HG03060 (cell line): ENCODE data around the gene SERPINE1.

Experiments
- ATAC-seq: cut with Tn5 transposase; IDR thresholded peaks from one replicate; pipeline ENCODE4 v1.9.1; 2021; ENCODE audit warnings: low read depth, moderate number of reproducible peaks; ENCODE audit not compliant: unreplicated experiment

The SERPINE1 gene

DNA sequence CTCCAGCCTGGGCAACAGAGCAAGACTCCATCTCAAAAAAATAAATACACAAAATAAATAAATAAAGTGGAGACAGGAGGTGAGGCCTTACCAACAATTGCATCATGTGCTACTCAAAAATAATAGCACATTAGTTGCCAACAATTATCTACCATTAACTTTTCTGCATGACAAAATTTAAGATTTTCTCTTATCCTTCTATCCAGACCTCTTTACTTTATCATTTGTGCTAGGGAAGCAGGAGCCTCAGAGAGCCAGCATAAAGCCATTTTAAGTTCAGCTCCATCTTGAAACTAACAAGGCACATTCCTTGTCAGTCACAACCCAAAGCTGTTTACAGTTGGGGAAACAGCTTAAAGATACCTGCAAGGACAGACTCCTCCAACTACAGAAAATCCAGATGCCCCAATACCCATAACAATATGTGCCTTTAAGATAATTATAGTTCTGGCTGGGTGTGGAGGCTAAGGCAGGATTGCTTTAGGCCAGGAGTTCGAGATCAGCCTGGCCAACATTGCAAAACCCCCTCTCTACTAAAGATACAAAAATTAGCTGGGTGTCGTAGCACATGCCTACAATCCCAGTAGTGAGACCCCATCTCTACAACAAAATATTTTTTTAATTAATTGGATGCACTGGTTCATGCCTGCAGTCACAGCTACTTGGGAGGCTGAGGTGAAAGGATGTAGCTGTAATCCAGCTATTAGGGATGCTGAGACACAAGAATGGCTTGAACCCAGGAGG lies 25.2 kb downstream of the SERPINE1 start:
- no peak for ATAC-seq

DNA sequence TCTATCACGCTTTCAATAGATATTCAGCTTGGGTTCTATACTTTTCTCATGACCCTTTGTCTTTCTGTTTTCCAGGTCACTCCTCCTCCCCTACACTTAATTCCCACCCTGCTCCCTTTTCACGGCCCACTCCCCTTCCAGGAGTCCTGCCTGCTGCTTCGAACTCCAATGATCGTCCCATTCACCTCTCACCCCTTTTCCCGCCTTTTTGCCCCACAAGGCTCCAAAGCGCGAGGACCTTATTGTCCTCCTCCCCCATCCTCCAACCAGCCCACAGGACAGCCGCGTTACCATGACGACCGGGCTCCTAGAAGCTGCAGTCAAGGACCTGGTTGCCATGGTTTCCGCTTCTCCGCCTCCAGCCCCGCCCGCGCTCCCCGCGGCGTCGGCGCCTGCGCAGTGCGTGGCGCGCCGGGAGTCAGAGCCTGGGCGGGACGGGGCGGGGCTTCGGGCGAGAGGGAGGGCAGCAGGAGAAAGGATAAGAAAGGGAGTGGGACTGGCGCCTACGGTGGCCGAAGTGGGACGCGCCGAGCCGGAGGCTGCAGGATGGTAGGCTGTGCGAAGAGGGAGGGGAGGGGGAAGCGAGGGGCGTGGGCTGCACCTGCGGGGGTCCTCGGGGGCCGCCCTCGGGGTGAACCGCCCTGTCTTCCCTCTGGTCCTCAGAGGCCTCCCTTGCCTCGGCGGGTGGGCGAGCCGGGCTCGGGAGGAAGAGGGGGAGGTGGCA lies 27.2 kb downstream of the SERPINE1 start, which contains the start of gene AP1S1:
Gene AP1S1 (plus strand): TSS at position 508 of the 724 bp plus-strand sequence. CDS start 39 bp downstream, at position 547.
- no peak for ATAC-seq

DNA sequence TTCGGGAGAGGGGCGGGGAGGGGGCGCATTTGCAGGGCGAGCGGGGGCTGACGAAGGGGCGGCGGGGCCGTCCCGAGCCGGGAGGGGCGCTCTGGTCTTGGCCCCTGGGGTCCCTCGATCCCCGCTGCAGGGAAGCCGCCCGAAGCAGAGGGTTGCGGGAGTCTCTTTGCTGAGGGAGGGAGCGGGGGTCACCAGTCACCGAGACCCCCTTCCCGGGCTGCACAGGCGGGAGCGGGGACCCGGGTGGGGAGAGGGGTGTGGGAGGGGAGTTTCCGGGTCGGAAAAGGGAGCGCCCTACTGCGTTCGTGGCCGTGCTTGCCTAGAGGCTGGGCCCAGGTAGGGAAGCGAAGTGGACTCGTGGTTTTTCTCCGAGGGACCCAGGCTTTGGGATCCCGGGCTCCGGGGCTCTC lies 27.8 kb downstream of the SERPINE1 start:
- no peak for ATAC-seq

DNA sequence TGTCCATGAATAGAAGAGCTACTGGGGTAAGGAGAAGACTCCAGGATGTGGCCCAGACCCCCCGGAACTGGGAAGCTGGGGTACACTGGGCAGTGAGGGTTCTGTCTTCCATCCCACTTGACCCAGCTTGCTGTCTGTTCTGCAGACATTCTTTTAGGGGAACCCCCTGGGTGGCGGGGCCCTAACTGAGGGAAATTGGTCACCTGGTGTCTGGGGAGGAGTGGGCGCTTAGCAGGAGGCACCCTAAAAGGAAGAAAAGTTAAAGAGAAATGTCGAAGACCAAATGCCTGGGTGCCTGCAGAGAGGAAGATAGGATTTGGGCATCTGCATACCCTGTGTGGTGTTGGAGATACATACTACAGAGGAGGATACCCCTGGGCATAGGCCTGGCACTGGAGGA lies 28.4 kb downstream of the SERPINE1 start:
- no peak for ATAC-seq

DNA sequence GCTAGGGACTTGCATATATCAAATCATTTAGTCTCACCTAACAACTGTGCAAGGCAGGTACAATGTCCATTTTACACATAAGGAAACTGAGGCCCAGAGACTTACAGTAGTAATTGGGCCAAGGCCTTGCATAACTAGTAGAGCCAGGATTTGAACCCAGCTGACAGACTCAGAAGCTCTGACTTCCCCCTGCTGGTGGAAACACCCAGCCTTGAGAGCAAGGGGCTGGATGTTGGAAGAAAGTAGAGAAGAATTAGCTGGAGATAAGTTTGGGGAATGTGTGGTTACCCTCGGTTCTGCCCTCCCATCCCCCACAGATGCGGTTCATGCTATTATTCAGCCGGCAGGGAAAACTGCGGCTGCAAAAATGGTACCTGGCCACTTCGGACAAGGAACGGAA lies 29.4 kb downstream of the SERPINE1 start:
- ATAC-seq = no peak

DNA sequence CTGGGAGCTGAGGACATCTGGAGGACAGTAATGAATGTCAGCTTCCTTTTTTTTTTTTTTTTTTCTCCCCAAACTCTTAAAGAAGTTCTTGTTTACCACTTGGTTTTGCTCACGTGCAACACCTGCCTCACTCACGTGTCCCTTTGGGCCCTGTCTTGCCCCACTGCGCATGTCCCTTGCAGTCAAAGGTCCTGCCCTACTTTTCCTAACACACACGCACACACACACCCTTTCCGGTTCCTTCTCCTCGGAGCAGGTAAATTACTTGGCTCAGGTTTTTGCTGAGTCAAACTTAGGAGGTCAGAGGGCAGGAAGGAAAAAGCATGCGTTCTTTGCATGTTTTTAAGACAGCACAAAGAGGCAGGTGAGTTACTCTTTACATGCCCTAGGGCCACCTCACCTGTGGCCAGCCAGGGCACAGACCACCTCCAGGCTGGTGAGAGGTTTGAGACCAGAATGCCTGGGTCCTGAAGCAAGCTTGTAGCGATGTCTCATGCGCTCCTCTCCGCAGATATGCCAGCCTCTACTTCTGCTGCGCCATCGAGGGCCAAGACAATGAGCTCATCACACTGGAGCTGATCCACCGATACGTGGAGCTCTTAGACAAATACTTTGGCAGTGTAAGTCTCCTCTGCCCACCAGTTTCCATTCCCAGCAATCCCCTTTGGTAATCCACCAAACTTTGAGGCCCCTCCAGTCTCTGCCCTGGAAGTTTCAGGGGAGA lies 30.1 kb downstream of the SERPINE1 start:
- ATAC-seq = no peak

DNA sequence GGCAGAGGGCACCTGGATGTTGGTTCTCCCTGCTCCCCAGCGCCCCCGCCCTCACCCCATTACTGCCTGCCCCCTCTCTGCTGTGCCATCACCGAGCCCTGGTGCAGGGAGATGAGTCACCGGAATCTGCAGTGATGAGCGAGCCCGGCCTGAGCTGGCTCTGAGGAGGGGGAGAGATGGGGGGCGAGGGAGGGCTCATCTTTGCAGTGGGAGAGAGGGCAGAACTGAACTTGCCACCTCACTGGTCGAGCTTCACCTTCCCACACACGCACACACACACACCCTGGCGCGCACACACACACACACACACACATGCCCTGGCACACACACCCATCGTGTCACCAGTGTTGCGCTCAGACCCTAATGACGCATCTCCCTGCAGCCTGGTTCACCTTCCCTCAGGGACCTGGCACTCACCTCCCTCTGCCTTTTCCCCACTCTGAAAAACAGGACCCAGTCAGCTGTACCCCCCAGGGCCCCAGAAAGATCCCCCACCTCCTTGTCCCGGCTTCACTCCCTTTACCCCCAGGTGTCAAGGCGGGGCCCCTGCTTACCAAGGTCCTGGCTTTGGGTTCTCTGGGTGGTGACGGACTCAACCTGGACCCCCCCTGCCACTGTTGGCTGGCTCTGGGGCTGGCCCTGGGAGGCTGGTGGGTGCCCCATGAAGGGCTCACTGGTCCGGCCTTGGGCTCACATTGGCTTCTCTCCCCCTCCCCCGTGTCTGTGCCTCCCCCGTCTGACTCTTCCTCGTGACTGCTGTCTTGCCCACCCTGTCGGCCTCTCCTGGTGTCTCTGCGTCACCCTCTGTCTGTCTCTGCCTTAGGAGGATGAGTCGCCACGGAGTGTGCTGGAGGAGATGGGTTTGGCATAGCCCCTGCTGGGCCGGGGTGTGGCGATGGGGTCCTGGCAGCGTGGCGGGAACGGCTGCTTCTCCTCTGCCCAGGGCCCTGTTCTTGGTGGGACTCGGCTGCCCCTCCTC lies 33.1 kb downstream of the SERPINE1 start:
- ATAC-seq = no peak

DNA sequence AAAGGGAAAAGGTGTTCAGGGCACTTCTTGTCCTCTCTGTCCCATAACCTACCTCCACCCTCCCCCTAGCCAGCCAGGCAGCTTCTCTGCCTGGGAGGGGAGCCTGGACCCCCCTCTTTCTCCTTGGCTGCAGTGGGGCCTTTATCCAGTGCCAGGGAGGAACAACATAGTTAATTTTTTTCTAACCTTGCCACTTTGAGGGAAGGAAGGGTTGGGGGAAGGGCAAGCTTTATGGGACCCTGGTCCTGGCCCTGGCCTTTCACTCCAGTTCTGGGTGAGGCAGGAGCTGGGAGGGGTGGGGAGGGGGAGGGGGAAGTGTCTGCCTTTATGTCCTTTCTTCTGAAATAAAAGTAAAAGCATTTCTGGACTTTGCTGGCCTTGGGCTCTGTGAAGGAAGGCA lies 34.0 kb downstream of the SERPINE1 start:
- ATAC-seq = no peak

DNA sequence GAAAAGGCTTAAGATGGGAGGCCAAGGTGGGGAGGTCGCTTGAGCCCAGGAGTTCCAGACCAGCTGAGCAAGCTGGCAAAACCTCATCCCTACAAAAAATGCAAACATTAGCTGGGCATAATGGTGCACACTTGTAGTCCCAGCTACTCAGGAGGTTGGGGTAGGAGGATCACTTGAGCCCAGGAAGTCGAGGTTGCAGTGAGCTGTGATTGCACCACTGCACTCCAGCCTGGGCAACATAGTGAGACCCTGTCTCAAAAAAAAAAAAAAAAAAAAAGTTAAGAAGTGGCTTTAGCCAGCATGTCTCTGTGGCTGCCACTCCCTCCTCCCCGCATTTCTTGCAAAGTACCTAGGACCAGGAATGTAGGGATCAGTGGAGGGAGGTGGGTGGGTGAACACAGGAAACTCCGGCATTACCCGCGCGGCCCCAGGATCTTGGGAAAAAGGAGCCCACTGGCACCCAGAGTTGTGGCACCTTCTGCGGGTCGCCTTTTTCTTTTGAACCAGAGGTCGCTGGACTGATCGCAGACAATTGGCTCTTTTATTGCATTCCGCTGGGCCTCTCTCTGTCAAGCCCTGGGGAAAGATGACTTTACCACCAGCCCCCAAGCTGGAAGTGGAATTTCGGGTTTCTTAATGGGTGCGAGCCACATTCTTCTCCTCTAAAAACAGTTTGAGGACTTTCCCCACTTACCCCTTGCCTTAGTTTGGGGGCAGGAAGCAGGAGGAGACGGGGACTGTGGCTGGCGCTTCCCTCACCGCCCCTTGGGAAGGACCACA lies 35.0 kb downstream of the SERPINE1 start:
- no peak for ATAC-seq

DNA sequence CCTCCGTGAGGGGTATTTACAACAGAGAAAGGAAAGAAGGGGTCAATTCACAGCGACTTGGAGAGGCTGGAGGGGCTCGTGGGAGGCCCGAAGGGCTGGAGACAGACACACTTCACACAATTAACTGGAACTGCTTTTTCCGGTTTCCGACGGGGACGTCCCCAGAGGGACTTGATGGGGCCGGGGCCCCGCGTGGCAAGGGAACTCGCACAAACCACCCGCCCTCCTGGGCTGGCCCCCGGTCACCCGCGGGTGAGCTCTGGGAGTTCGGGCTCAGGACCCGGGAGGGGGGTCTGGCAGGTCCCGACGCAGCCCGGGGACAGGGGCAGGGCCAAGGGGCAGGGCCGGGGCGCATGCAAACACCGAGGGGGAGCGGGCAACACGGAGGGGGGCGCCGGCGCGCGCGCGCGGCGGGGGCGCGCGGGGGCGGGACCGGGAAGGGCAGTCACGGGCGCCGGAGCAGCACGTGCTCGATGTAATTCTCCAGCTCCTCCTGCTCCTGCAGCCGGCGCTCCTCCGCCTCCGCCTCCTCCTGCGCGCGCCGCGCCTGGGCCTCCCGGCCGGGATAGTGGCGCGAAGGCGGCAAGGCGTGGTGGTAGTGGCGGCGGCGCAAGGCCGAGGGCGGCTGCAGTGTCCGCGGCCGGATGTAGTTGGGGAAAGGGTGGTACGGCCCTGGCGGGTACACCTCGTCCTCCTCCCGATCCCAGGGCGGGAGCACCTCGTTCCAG lies 35.8 kb downstream of the SERPINE1 start:
- no peak for ATAC-seq

DNA sequence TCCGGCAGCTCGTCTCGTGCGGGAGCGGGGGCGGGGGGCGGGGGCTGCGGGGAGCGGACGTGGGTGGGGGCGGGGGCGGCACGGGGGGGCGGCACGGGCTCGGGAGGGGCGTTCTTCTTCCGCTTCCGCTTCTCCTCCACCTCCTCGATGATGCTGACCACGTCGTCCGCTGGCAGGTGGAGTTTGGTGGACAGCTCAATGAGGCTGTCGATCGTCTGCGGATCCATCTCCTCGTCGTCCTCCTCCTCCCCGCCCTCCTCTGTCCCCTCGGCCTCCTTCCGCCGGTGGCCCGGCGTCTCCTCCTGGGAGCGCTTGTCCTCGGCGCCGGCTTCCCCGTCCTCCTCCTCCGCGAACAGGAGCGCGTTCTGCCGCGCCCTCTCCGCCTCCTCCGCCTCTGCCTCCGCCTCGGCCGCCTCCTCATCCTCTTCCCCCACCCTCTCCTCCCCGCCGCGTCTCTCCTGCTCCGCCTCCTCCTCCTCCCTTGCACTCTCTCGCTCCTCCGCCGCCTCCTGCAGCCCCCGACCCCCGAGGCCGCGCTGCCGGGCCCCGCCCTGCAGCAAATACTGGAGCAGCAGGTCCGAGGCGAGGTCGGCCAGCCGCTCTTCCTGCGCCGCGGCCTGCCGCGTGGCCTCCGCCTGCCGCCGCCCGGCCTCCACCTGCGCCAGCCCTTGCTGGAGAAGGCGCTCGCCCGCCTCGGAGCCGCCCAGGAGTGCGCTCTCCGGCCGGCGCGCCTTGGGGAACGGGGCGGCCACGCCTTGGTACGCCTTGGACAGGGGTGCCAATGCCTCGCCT lies 36.6 kb downstream of the SERPINE1 start:
- no peak for ATAC-seq

DNA sequence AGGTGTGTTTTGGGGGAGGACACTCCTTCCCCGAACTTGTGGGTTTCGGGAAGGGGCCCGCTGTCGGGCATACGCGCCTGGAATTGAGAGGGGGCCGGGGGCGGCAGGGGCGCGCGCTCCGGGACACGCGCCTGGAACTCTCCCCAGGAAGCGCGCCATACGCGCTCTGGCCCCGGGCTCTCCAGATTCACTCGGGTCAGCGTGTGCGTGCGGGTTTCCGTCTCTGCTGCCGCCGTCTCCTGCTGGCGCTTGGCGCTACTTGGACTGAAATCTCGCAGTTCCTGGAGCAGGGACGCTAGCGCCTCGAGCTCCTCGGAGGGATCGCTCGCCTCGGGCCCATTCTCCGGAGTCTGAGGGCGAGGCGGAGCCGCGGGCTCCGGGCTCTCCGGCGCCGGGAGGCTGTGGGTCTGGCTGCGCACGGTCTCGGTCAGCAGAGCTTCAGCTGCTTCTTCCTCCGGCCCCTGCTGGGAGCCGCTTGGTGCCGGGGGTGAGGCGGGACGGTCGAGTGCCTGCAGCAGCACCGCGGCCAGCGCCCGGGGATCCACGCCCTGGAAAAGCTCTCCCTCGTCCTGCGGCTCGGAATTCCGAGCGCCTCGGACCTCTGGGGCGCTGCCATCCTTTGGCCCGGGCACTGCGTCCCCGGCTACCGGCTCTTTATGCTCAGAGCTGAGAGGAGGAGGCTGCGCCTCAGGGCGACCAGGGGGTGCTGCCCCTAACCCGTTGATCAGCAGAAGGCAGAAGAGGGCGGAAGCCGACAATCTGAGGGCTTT lies 37.4 kb downstream of the SERPINE1 start:
- no peak for ATAC-seq

DNA sequence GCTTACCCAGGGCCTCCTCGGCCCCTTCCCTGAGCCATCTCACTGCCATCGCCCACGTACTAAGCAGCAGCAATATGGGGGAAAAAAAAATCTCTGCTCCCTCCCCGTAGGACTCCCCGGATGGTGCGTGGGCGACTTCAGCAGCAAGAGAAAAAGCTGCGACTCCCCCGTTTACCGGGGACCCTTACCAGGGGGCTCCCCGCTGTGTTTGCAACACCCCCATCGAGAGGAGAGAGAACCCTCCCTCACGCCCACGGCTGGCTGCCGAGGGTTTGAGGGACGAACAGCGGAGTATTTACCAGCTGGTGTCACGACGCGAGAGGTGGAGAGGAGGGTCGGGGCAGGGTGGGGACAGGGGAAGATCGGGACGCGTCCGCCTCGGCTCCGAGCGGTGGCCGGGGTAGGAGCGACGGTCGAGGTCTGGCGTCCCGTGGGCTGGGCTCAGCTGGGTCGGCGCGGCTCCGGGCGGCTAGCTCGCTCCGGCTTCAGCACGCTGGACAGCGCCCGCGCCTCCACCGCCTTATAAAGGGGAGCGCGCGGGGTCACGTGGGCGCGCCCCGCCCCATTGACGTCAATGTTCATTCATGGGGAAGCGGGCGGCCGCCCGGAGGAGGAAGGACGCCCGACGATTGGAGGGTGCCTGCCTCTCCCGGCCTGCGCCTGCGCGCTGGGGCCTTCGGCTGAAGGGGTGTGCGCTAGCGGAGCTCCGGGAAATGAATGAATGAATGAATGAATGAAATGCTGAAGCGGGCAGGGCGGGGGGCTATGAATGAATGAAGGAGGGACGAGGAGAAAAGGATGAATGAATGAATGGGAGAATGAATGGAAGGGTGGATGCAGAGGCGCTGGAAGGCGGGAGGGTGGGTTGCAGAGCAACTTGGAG lies 38.4 kb downstream of the SERPINE1 start, which contains the start of gene VGF:
Gene VGF (minus strand): TSS at position 495 of the 883 bp plus-strand sequence. CDS start 726 bp downstream, outside the sequence.
- peak; percentile 47 for ATAC-seq

DNA sequence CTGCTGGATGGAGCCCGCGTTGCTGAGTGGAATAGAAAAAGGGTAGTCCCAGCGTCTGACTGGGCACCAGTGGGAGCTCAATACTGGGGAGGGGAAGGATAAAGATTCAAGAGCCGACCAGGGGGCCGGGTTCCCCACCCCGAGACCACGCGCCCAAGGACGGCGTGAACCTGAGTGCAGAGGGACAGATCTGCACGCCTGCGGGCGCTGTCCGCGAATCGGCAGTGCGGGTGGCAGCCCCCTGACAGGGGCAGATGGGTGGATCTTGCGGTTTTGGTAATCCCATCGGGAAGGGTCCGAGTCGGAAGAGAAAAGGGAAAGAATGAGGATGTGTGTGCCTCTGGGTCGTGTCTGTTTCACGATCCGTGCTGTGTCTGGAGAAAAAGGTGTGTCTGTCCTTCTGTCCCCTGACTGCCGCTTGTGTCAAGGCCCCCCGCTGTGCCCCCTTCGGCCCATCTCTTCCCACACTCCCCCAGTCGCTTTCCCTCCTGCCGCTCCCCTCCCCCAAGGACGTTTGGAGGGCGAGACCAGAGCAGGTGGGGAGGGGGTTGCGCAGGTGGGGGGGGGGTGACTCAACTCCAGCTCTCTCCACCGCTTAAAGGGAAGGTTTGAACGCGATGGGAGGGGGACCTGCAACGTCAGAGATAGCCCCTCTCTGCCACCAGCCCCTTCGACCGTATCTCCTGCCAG lies 39.2 kb downstream of the SERPINE1 start:
- ATAC-seq = no peak

DNA sequence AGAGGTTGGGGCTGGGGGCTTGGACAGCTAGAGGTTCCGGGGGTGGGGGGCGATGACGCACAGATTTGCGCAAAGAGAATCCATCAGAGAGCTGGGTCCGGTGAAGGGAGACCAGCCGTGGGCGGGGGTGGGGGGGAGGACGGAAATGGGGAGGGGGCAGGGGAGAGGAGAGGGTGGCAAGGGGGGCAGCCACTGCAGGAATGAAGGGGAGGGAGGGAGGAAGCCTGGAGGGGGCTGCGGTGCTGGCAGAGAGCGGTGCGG lies 39.7 kb downstream of the SERPINE1 start:
- ATAC-seq = no peak
